Measurements from ENCODE around the gene PALLD. TPM values are rescaled to one million over a fixed set of nuclear protein-coding genes. Genes with fewer than 3 reads are reported as not detected.

Gene PALLD
- total RNA-seq, 1 experiment from 2014 or later = 6.5 TPM

- ChIA-PET CTCF (no interaction called here), POLR2A (no interaction called here)
- no peak for DNase-seq (ENCODE audit: low read depth, low spot score)
- H3K4me3 ChIP-seq (ENCODE audit: low read depth in 2 of 2, low read length in 2 of 2) = no peak overlapping the region
- no peaks in the 10 kb centered on the region; the same call in 1 of the 2 replicates for H3K27me3 ChIP-seq (ENCODE audit: control insufficient read depth, insufficient read depth, low read length)
- H3K9me3 ChIP-seq (ENCODE audit: control insufficient read depth, insufficient read depth, low read depth, low read length) = no peaks in the 10 kb centered on the region
- in situ Hi-C loops (cut with HindIII; ENCODE audit: low pct_unique_long_range_greater_than_20kb, low sequenced_read_pairs) = no loop called here
- no TSS peak for BruUV-seq (replicated peaks)
- no peaks in the 10 kb centered on the region for H3K4me1 ChIP-seq (ENCODE audit: control insufficient read depth, insufficient read depth, low read length)
- no peak for ATAC-seq
- H3K36me3 ChIP-seq (ENCODE audit: control insufficient read depth, insufficient read depth, low read length) = no peaks in the 10 kb centered on the region
- intact Hi-C loops (cut with micrococcal nuclease; ENCODE audit: unreplicated experiment) = no loop called here
- H3K27ac ChIP-seq (ENCODE audit: low read length) = no peak overlapping the region
- no peak for TF ChIP-seq CTCF (IDR thresholded peaks at IDR 0.05)
- TF ChIP-seq POLR2AphosphoS5 (IDR thresholded peaks at IDR 0.05; ENCODE audit: low read depth, low read length) = no peak
- no peak for TF ChIP-seq REST (IDR thresholded peaks at IDR 0.05; ENCODE audit: insufficient read depth in 1 of 2, low read depth in 2 of 2, low read length in 1 of 2)
- TF ChIP-seq TCF7L2 (IDR thresholded peaks at IDR 0.05; ENCODE audit: low read depth, low read length) = no peak
These were observed 344.3 kb downstream of the PALLD start for GRCh38 chr4:168841000-168841671.

GRCh38 chr4:168841672-168842019 is 344.8 kb downstream of the PALLD start:
- H3K9me3 ChIP-seq (ENCODE audit: control insufficient read depth, insufficient read depth, low read depth, low read length) = no peaks in the 10 kb centered on the region
- ATAC-seq (no peak), DNase-seq (ENCODE audit: low read depth, low spot score) (no peak)
- intact Hi-C loops (cut with micrococcal nuclease; ENCODE audit: unreplicated experiment) (no loop called here), in situ Hi-C loops (cut with HindIII; ENCODE audit: low pct_unique_long_range_greater_than_20kb, low sequenced_read_pairs) (no loop called here)
- no peaks in the 10 kb centered on the region for H3K36me3 ChIP-seq (ENCODE audit: control insufficient read depth, insufficient read depth, low read length)
- BruUV-seq (replicated peaks) = no TSS peak
- no peaks in the 10 kb centered on the region for H3K4me1 ChIP-seq (ENCODE audit: control insufficient read depth, insufficient read depth, low read length)
- no peak overlapping the region for H3K27ac ChIP-seq (ENCODE audit: low read length)
- TF ChIP-seq REST (IDR thresholded peaks at IDR 0.05; ENCODE audit: insufficient read depth in 1 of 2, low read depth in 2 of 2, low read length in 1 of 2) = no peak
- TF ChIP-seq TCF7L2 (IDR thresholded peaks at IDR 0.05; ENCODE audit: low read depth, low read length) = no peak
- H3K27me3 ChIP-seq (ENCODE audit: control insufficient read depth, insufficient read depth, low read length) = no peaks in the 10 kb centered on the region; the same call in 1 of the 2 replicates
- POLR2A ChIA-PET = no interaction called here
- H3K4me3 ChIP-seq (ENCODE audit: low read depth in 2 of 2, low read length in 2 of 2) = no peak overlapping the region
- CTCF ChIA-PET = no interaction called here

Data from Panc1 (cell line).